Type B pancreatic cell (in vitro differentiated cells): ENCODE measurements around the gene POM121. TPM values are rescaled to one million over a fixed set of nuclear protein-coding genes. Genes with fewer than 3 reads are reported as not detected.
"Not testable (repeated sequence)": the region's sequence is repeated elsewhere in the genome, so short reads cannot be mapped to it uniquely, and the experiment has no call there.

Experiments used
- DNase-seq: peaks from one replicate; pipeline ENCODE4 v3.0.0; 2021; ENCODE audit warnings: mixed read lengths; ENCODE audit not compliant: unreplicated experiment; ENCODE audit errors: extremely low spot score
- H3K27ac Mint-ChIP-seq: 2 replicates; pipeline ENCODE4 v1.8.0; 2021; ENCODE audit warnings: mild to moderate bottlenecking, mixed read lengths
- H3K27me3 Mint-ChIP-seq: 2 replicates; pipeline ENCODE4 v1.8.0; 2021; ENCODE audit warnings: mixed read lengths
- H3K36me3 Mint-ChIP-seq: 2 replicates; pipeline ENCODE4 v1.8.0; 2021; ENCODE audit warnings: mixed read lengths
- H3K4me1 Mint-ChIP-seq: one replicate; pipeline ENCODE4 v1.8.0; 2021; ENCODE audit warnings: mixed read lengths; ENCODE audit not compliant: unreplicated experiment
- H3K4me3 Mint-ChIP-seq: 2 replicates; pipeline ENCODE4 v1.8.0; 2021; ENCODE audit warnings: mild to moderate bottlenecking, mixed read lengths
- H3K9me3 Mint-ChIP-seq: 2 replicates; pipeline ENCODE4 v1.8.0; 2021; ENCODE audit warnings: mixed read lengths
- total RNA-seq: library from RNA; stranded (reverse); gene quantifications from 2 replicates; pipeline ENCODE4 v1.2.1, GENCODE V29; 2021; ENCODE audit warnings: low replicate concordance

POM121 gene
- total RNA-seq, 1 donor from 2014 or later = 51.2 TPM

DNA sequence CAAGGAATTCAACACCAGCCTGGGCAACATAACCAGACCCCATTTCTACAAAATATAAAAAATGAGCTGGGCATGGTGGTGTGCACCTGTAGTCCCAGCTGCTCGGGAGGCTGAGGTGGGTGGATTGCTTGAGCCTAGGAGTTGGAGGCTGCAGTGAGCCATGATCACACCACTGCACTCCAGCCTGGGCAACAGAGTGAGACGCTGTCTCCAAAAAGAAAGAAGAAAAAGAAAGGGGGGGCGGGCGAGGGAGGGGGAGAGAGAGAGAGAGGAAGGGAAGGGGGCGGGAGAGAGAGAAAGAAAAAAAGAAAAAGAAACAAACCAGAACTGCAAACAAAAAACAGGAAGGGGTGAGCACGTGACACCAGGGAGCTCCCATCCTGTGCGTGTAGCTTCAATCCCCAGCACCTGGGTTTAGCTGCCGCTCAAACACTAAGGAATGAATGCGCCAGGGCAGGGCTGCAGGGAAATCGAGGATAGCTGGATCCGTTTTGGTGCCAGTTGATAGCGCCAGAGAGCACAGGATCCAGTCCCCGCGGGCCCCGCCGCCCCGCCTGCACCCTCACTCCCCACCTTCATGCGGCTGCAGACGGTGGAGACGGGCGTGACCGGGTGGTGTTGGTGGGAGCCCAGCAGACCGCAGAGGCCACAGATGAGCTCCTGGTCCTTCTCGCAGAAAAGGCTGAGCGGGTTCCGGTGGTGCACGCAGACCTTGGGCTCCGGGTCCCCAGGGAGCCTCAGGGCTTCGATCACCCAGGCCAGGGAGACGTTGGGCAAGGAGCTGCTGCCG is 40.5 kb downstream of the POM121 start:
- H3K36me3 Mint-ChIP-seq, H3K27me3 Mint-ChIP-seq, DNase-seq, H3K4me1 Mint-ChIP-seq, H3K27ac Mint-ChIP-seq, H3K9me3 Mint-ChIP-seq, H3K4me3 Mint-ChIP-seq: not testable (repeated sequence)

DNA sequence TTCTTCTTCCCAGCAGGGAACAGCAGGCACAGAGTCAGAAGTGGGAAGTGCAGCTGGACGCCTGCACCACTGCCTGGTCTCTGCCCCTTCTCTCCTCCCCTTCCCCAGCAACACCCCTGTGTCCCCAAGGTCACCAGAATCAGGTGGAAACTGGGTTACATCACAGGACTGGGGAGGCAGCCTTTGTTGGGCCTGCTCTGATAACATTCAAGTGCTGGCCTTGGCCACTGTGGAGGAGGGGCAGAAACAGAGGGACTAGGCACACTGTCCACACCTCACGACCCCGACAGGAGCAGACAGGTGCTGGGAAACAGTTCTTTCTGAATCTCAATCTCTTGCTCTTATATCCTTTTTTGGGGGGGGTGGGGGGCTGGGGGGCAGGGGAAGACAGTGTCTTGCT is 42.0 kb downstream of the POM121 start:
- H3K27ac Mint-ChIP-seq, H3K9me3 Mint-ChIP-seq, DNase-seq, H3K36me3 Mint-ChIP-seq, H3K27me3 Mint-ChIP-seq, H3K4me3 Mint-ChIP-seq, H3K4me1 Mint-ChIP-seq: not testable (repeated sequence)

DNA sequence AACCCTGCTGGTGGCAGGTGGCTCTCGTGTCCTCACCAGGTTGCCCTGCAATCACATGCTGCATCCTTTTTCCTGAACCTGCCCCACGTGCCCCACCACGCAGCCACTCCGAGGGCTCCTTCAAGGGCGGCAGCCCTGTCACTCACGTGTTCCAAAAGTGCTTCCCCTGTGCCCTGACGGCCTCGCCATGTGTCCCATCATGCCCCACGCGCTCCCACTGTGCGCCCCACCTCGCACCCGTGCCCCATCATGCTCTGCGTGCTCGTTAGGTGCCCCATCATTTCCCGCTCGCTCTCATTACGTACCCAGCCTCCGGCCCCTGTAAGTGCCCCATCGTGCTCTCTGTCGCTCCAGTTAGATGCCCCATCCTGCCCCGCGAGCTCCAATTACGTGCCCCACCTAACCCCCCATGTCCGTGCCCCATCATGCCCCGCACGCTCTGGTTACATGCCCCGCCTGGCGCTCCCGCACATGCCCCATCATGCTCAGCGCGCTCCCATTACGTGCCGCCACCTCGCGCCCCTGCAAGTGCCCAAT is 44.2 kb downstream of the POM121 start, which contains the start of gene TRIM74:
Gene TRIM74, minus strand, starts transcription at position 487 of the 537 bp plus-strand sequence. CDS start 3,309 bp downstream, outside the sequence.
- H3K4me3 Mint-ChIP-seq, H3K27ac Mint-ChIP-seq, H3K9me3 Mint-ChIP-seq, DNase-seq, H3K27me3 Mint-ChIP-seq, H3K4me1 Mint-ChIP-seq, H3K36me3 Mint-ChIP-seq: not testable (repeated sequence)

DNA sequence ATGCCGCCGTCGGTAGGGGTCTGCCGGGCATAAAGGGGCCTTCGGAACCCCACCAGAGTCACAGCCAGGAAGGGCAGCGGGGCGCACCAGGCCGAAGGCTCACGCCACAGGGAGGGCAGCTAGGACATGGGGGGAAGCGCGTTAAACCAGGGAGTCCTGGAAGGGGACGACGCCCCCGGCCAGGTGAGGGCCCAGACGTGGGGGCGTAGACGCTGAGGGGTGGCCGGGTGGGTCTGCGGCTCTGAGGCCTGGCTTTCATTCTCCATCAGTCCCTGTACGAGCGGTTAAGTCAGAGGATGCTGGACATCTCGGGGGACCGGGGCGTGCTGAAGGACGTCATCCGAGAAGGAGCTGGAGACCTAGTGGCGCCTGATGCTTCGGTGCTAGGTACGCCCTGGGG is 44.8 kb downstream of the POM121 start:
- H3K27ac Mint-ChIP-seq, H3K4me3 Mint-ChIP-seq, H3K36me3 Mint-ChIP-seq, H3K9me3 Mint-ChIP-seq, DNase-seq, H3K27me3 Mint-ChIP-seq, H3K4me1 Mint-ChIP-seq: not testable (repeated sequence)

DNA sequence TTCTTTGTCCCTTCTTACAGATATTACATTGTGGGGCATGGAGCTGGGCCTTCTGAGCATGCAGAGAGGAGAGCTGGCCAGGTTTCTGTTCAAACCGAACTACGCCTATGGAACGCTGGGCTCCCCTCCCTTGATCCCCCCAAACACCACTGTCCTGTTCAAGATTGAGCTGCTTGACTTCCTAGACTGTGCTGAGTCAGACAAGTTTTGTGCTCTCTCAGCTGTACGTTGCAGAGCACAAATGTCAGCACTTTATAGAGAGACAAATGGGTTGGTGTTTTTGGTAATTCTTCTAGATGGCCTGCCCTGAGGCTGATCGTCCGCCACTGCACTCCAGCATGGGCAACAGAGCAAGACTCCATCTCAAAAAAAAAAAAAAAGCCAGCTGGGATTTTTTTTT is 46.6 kb downstream of the POM121 start:
- not testable (repeated sequence) for H3K4me3 Mint-ChIP-seq, H3K36me3 Mint-ChIP-seq, H3K4me1 Mint-ChIP-seq, H3K9me3 Mint-ChIP-seq, H3K27ac Mint-ChIP-seq, H3K27me3 Mint-ChIP-seq, DNase-seq

DNA sequence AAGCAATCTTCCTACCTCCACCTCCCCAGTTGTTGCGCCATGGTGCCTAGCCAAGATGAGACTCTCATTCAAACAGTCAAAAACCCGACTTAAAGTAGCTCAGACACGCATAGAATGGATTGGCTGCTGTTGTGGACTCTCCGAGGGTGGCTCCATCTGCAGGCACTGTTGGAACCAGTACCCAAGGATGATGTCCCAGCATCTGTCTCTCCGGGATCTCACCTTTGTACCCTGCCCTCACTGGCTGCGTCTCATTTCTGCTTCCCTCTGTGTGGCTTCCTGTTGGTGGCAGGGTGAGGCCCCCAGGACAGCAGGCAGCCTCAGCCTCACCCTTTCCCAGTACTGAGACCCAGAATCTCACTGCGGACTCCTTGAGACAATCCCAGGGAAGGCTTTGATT is 49.9 kb downstream of the POM121 start:
- not testable (repeated sequence) for H3K36me3 Mint-ChIP-seq, H3K4me3 Mint-ChIP-seq, H3K4me1 Mint-ChIP-seq, H3K9me3 Mint-ChIP-seq, H3K27ac Mint-ChIP-seq, DNase-seq, H3K27me3 Mint-ChIP-seq

DNA sequence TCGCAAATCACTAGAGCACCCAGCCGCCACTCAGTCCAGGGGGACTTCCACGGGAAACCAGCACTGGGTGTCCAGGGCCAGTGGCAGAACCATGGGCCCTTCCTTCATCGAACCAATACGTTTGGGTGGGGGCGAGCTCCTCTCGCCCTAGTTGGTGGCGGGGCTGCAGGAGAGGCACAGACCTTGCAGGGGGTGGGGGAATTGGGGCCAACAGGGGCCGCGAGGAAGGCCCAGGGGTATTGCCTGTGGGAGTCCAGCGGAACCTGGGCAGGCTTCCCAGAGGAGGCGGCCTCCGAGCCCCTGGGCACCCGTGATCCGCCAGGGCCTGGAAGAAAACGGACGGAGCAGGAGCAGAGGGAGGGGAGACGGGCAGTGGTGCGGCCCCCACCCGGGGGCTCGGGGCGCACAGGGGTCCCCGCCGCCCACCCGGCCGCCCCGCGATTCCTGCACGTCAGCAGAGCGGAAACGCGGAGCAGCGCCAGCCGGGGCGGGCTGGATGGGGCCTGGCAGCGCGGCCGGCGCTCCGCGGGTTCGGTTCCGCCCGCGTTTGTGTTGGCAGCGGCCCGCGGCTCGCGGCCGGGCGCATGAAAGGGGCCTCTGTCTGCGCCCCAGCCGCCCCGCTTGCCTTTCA is 50.9 kb downstream of the POM121 start:
- H3K4me1 Mint-ChIP-seq, H3K9me3 Mint-ChIP-seq, H3K4me3 Mint-ChIP-seq, H3K27ac Mint-ChIP-seq, H3K36me3 Mint-ChIP-seq, H3K27me3 Mint-ChIP-seq: not testable (repeated sequence)
- DNase-seq = peak; percentile 67

DNA sequence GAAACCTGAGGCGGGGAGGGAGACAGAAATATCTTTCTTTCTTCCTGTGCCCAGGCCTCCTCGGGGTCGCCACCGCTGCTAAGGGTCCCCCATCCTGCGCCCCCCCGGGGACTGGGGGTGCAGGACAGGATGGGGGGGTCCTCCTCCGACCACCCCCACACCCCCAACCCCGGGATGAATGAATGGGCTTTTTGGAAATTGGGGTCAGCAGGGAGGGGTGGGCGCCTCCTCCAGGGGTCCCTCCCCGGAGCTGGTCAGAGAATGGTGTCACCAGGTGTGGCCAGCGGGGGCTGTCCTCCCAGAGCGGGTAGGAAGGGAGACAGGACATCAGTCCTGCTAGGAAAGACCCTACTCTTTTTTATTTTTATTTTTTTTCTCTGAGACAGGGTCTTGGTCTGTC is 51.5 kb downstream of the POM121 start:
- not testable (repeated sequence) for H3K27me3 Mint-ChIP-seq, H3K27ac Mint-ChIP-seq, H3K4me3 Mint-ChIP-seq, H3K9me3 Mint-ChIP-seq, H3K36me3 Mint-ChIP-seq, H3K4me1 Mint-ChIP-seq, DNase-seq

DNA sequence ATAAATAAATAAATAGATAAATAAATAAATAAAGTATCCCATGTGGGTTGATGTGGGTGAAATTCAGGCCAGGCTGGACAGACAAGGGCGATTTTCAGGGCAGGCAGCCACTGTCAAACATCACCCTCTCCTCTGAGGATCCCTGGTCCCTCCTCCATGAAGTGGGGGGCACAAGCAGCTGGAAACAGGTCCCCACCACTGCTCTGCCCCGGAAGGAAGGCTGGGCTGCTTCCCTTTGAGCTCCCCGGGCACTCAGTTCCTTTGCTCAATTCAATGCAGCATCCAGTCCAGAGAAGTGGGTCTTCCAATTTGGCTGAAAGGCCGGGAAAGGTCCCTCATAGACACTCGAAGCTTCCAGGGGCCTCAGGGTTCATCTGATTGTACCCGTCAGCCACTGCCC is 55.5 kb downstream of the POM121 start:
- not testable (repeated sequence) for H3K27ac Mint-ChIP-seq, H3K4me1 Mint-ChIP-seq, H3K4me3 Mint-ChIP-seq

DNA sequence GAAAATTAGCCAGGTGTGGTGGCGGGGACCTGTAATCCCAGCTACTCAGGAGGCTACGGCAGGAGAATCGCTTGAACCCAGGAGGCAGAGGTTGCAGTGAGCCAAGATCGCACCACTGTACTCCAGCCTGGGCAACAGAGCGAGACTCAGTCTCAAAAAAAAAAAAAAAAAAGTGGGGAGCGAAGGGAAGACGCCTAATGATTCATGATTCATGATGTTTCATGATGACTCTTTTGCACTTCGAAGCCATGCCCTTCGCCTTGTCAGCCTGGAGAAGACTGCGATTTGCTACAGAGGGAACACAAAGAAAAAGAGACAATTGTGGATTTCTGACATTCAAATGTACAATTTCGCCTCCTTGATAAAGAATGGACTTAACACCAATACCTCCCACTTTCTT is 57.2 kb downstream of the POM121 start:
- H3K4me1 Mint-ChIP-seq, H3K4me3 Mint-ChIP-seq, DNase-seq, H3K27ac Mint-ChIP-seq, H3K36me3 Mint-ChIP-seq, H3K27me3 Mint-ChIP-seq, H3K9me3 Mint-ChIP-seq: not testable (repeated sequence)

More for the DNA sequence above, 55.5 kb downstream of the POM121 start:
- DNase-seq, H3K27me3 Mint-ChIP-seq, H3K9me3 Mint-ChIP-seq, H3K36me3 Mint-ChIP-seq: not testable (repeated sequence)

DNA sequence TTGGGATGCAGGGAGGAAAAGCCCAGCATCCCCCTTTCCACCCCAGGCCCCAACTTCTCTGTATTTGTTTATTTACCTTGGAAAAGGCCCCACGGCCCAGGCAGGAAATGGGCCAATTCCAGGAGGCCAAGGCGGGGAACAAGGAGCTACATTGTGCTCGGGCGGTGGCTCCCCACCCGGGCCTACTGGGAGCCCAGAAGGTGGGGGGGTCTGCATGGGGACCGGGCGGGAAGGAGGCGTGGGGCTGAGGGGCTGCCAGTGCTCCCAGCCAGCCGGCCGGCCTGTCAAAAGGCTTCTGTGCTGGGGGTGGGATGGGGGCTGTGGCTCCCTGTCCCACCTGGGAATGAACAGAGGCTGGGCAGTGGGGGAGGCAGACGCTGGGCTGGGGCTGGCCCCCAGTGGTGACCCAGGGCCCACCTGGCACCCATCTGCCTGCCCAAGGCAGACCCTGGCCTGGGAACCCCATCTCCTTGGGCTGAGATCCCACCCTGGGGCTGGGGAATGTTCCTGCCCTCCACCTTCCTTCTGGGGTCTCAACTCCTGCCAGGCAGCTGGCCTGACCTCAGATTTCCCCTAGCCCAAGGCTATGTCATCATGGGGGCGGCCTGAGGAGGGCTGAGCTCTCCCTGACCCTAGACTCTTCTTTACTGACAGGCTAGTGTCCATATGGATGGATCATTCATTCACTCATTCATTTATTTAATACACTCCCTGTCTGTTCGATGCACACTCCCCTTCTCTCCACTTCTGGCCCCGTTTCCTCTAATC is 65.4 kb downstream of the POM121 start:
- not testable (repeated sequence) for H3K4me3 Mint-ChIP-seq, DNase-seq, H3K27ac Mint-ChIP-seq, H3K36me3 Mint-ChIP-seq, H3K9me3 Mint-ChIP-seq, H3K4me1 Mint-ChIP-seq, H3K27me3 Mint-ChIP-seq

DNA sequence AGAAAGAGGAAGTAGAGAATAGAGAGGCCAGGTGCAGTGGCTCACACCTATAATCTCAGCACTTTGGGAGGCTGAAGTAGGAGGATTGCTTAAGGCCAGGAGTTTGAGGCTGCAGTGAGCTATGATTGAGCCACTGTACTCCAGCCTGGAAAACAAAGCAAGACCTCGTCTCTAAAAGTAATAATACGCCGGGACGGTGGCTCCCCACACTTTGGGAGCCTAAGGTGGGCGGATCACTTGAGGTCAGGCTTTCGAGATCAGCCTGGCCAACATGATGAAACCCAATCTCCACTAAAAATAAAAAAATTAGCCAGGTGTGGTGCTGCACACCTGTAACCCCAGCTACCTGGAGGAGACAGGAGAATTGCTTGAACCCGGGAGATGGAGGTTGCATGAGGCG is 70.6 kb downstream of the POM121 start:
- not testable (repeated sequence) for H3K9me3 Mint-ChIP-seq, H3K4me1 Mint-ChIP-seq, DNase-seq, H3K27me3 Mint-ChIP-seq, H3K4me3 Mint-ChIP-seq, H3K36me3 Mint-ChIP-seq, H3K27ac Mint-ChIP-seq

DNA sequence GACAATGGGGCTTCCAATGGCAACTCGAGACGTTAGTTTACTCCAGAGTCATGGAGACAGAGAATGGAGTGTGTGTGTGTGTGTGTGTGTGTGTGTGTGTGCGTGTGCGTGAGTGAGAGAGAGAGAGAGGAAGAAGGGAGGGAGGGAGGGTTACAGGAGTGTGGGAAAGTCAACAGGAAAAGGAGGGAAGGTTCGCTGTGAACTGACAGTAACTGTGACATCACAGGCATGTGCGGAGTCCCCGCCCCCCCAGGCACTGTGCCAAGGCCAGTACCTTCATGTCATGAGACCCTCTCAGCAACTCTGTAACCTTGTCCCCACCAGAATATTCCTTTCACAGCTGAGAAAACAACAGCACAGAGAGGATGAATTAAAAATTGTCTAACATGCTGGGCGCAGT is 72.6 kb downstream of the POM121 start:
- not testable (repeated sequence) for DNase-seq, H3K36me3 Mint-ChIP-seq, H3K4me1 Mint-ChIP-seq, H3K27ac Mint-ChIP-seq, H3K27me3 Mint-ChIP-seq, H3K4me3 Mint-ChIP-seq, H3K9me3 Mint-ChIP-seq
